T-helper 17 cell (primary cell): Measurements from ENCODE around the gene TMEM59L. TPM values are rescaled to one million over a fixed set of nuclear protein-coding genes. Genes with fewer than 3 reads are reported as not detected.
A peak's percentile ranks its signal among the peaks of the same experiment; 100 is the strongest.
"Not testable (repeated sequence)": the region's sequence is repeated elsewhere in the genome, so short reads cannot be mapped to it uniquely, and the experiment has no call there.

Source experiments
- ATAC-seq: fragments of 150-1000 bp; cut with Tn5 transposase; 2 replicates; pipeline ENCODE4 v1.10.0; 2021; ENCODE audit warnings: mild to moderate bottlenecking, moderate library complexity
- DNase-seq, 3 donors: peaks; one replicate each; pipeline versions ENCODE4 v3.0.0 to v3.0.0-alpha.2; 2020 to 2021
- H3K9me3 ChIP-seq: one replicate; pipeline ENCODE4 v1.7.0; 2013; ENCODE audit warnings: low read length, mild to moderate bottlenecking; ENCODE audit not compliant: control insufficient read depth, poor library complexity, severe bottlenecking
- H3K27ac Mint-ChIP-seq: one replicate; pipeline ENCODE4 v1.8.0; 2022; ENCODE audit warnings: mild to moderate bottlenecking, moderate library complexity, mixed read lengths
- H3K27me3 Mint-ChIP-seq: one replicate; pipeline ENCODE4 v1.8.0; 2022; ENCODE audit warnings: mixed read lengths
- H3K36me3 Mint-ChIP-seq: one replicate; pipeline ENCODE4 v1.8.0; 2022; ENCODE audit warnings: low read depth, mixed read lengths
- H3K4me1 Mint-ChIP-seq: one replicate; pipeline ENCODE4 v1.8.0; 2022; ENCODE audit warnings: mild to moderate bottlenecking, mixed read lengths
- H3K4me3 Mint-ChIP-seq: one replicate; pipeline ENCODE4 v1.8.0; 2022; ENCODE audit warnings: mild to moderate bottlenecking, moderate library complexity, mixed read lengths
- total RNA-seq, 4 donors: library from RNA in 2 of 4; stranded (reverse) in 2 of 4; gene quantifications; one replicate each; pipeline ENCODE4 v1.2.3 and lab custom pipeline; 2022 to 2026

Gene TMEM59L
- total RNA-seq, 2 donors from 2014 or later, result 0.29 TPM; not detected in 1

GRCh38 chr19:18589380-18590272 lies 23.0 kb upstream of the TMEM59L start:
- peaks cover 29% of the 10 kb centered on the region for H3K4me1 Mint-ChIP-seq
- ATAC-seq (peak; percentile 68), DNase-seq (peak; percentile 61 to 72 (median 67))
- peak overlapping the region; percentile 89 for H3K4me3 Mint-ChIP-seq
- H3K36me3 Mint-ChIP-seq, result no peaks in the 10 kb centered on the region
- H3K27ac Mint-ChIP-seq, result peak overlapping the region; percentile 76
- H3K9me3 ChIP-seq, result no peaks in the 10 kb centered on the region
- no peaks in the 10 kb centered on the region for H3K27me3 Mint-ChIP-seq

- ATAC-seq (no peak), DNase-seq (no peak)
- Mint-ChIP-seq H3K4me3 (peak overlapping the region; percentile 89), H3K4me1 (peaks cover 28% of the 10 kb centered on the region), H3K27me3 (no peaks in the 10 kb centered on the region), H3K36me3 (no peaks in the 10 kb centered on the region), H3K27ac (peak overlapping the region; percentile 84)
- no peaks in the 10 kb centered on the region for H3K9me3 ChIP-seq
These were observed 22.1 kb upstream of the TMEM59L start for GRCh38 chr19:18590273-18591272.

DNA sequence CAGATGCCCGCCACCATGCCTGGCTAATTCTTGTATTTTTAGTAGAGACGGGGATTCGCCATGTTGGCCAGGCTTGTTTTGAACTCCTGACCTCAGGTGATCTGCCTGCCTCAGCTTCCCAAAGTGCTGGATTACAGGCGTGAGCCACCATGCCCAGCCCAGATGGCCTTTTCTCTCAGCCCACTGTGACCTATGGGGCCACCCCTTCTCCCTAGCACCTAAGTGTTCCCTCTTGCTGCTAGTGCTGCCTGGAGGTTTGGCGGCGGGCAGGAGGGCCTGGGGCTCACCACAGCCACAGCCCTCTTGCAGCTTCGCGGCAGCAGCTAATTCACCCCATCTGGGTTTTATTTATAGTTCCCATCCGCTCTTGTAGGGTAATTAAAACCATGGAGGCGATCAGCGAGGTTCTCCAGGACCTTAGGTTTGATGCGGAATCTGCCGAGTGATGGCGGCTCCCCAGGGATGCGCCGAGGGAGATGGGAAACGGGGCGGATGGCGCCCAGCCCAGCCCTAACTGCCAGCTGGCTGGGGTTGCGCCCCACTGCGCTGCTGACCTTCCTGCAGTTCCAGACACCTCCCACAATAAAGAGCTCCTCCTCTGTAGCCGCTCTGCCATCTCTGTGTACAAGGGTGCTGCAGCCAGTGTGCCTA lies 20.8 kb upstream of the TMEM59L start:
- Mint-ChIP-seq H3K4me3 (no peak overlapping the region), H3K27ac (peak overlapping the region; percentile 84), H3K27me3 (no peaks in the 10 kb centered on the region), H3K4me1 (peaks cover 23% of the 10 kb centered on the region), H3K36me3 (no peaks in the 10 kb centered on the region)
- DNase-seq (no peak), ATAC-seq (no peak)
- H3K9me3 ChIP-seq, result no peaks in the 10 kb centered on the region

GRCh38 chr19:18592732-18593131 lies 19.9 kb upstream of the TMEM59L start:
- not testable (repeated sequence) for DNase-seq, H3K9me3 ChIP-seq, H3K27me3 Mint-ChIP-seq, ATAC-seq, H3K36me3 Mint-ChIP-seq, H3K27ac Mint-ChIP-seq
- Mint-ChIP-seq H3K4me1 (peaks cover 23% of the 10 kb centered on the region), H3K4me3 (peak overlapping the region; percentile 36)

- no peaks in the 10 kb centered on the region for H3K27me3 Mint-ChIP-seq
- ATAC-seq (no peak), DNase-seq (no peak)
- H3K9me3 ChIP-seq, result no peaks in the 10 kb centered on the region
- H3K4me3 Mint-ChIP-seq, result peak overlapping the region; percentile 71
- H3K36me3 Mint-ChIP-seq, result no peaks in the 10 kb centered on the region
- peaks cover 16% of the 10 kb centered on the region for H3K4me1 Mint-ChIP-seq
- H3K27ac Mint-ChIP-seq, result no peak overlapping the region
These were observed 19.1 kb upstream of the TMEM59L start for GRCh38 chr19:18593367-18594095.

DNA sequence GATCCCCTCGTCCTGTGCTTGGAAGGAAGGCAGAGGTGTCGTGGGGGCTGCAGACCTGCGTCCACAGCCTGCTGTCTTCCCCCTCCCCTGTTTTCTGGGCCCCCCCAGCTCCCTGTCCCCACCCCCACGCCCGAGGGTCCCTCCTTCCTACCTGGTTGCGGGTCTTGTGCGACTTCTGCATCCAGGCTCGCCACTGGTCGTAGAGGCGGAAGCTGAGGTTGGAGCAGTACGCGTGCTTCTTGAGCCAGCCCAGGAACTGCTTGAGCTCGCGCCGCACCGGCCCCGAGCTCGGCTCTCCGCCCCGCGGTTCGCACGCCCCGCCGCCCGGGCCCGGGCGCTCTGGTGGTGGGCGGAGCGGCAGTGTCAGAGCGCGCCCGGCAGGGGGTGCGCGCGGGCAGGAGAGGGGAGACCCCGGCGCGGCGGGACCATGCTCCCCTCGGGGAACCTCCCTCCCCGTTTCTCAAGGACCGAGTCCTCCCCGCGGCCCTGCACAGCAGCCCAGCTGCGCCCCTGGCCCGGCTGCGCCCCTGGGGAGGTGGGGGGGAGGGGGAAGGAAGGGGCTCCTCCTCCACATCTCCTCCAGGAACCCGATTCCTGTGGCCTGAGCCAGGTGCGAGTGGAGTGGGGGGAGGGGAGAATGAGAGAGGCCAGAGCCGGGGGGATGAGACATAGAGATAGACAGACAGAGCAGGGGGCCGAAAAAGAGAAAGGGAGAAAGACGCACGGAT lies 18.4 kb upstream of the TMEM59L start:
- DNase-seq, result peak; percentile 68 to 73 (median 71)
- H3K9me3 ChIP-seq, result no peaks in the 10 kb centered on the region
- Mint-ChIP-seq H3K4me3 (peak overlapping the region; percentile 86), H3K27ac (peak overlapping the region; percentile 41), H3K27me3 (peaks cover 6% of the 10 kb centered on the region), H3K36me3 (no peaks in the 10 kb centered on the region), H3K4me1 (peaks cover 16% of the 10 kb centered on the region)
- peak; percentile 77 for ATAC-seq

DNA sequence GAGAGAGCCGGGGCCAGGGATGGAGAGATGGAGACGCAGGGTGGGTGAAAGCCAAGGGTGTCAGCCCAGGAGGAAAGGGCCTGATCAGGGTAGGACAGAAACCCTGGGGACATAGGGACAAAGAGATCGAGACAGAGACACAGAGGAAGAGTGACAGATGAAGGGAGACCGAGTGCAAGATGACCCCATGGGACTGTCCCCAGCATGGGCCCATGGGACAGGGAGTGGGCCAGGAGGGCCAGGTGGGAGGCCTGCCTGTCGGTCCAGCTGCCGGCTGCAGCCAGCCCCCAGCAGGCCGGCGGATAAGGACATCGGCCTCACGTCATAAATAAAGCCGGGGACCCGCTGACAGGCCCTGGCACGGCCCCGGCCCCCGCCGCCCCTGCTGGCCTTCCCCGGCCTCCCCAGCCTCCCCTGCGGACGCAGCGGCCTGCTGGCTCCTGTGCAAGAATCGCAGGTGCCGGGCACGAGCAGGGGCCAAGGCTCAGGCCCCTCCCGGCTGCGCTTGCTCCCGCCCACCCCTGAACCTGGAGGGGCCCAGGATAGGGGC lies 17.8 kb upstream of the TMEM59L start:
- H3K9me3 ChIP-seq, result no peaks in the 10 kb centered on the region
- H3K36me3 Mint-ChIP-seq, result no peaks in the 10 kb centered on the region

DNA sequence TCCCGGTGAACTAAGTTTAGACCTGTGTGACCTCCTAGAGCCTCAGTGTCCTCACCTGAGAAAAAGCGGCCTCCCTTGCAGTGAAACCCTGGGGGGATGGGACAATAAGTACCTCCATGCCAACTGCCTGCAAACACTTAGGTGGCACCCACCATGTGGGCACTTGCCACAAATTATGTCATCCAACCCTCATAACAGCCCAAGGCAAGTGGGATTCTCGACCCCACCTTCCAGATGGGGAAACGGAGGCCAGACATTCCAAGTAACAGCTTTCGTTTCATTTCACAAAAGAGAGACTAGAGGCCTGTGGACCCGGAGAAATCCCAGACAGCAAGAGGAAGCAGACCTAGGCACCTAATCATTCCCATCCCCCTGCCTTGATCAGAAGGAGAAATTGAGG lies 17.2 kb upstream of the TMEM59L start:
- H3K27me3 Mint-ChIP-seq, result peaks cover 18% of the 10 kb centered on the region
- H3K9me3 ChIP-seq, result no peaks in the 10 kb centered on the region
- ATAC-seq (no peak), DNase-seq (no peak)
- H3K4me1 Mint-ChIP-seq, result peaks cover 9% of the 10 kb centered on the region
- no peak overlapping the region for H3K27ac Mint-ChIP-seq
- no peaks in the 10 kb centered on the region for H3K36me3 Mint-ChIP-seq
- peak overlapping the region; percentile 63 for H3K4me3 Mint-ChIP-seq

More for the DNA sequence above, 17.8 kb upstream of the TMEM59L start:
- DNase-seq (no peak), ATAC-seq (no peak)
- Mint-ChIP-seq H3K27ac (peak overlapping the region; percentile 41), H3K4me1 (peaks cover 12% of the 10 kb centered on the region), H3K27me3 (peaks cover 12% of the 10 kb centered on the region), H3K4me3 (peak overlapping the region; percentile 86)

GRCh38 chr19:18596752-18597157 lies 15.9 kb upstream of the TMEM59L start:
- H3K27ac Mint-ChIP-seq, result no peak overlapping the region
- peaks cover 6% of the 10 kb centered on the region for H3K4me1 Mint-ChIP-seq
- H3K9me3 ChIP-seq, result no peaks in the 10 kb centered on the region
- no peaks in the 10 kb centered on the region for H3K36me3 Mint-ChIP-seq
- DNase-seq, result no peak
- no peak overlapping the region for H3K4me3 Mint-ChIP-seq
- H3K27me3 Mint-ChIP-seq, result peaks cover 29% of the 10 kb centered on the region
- no peak for ATAC-seq

DNA sequence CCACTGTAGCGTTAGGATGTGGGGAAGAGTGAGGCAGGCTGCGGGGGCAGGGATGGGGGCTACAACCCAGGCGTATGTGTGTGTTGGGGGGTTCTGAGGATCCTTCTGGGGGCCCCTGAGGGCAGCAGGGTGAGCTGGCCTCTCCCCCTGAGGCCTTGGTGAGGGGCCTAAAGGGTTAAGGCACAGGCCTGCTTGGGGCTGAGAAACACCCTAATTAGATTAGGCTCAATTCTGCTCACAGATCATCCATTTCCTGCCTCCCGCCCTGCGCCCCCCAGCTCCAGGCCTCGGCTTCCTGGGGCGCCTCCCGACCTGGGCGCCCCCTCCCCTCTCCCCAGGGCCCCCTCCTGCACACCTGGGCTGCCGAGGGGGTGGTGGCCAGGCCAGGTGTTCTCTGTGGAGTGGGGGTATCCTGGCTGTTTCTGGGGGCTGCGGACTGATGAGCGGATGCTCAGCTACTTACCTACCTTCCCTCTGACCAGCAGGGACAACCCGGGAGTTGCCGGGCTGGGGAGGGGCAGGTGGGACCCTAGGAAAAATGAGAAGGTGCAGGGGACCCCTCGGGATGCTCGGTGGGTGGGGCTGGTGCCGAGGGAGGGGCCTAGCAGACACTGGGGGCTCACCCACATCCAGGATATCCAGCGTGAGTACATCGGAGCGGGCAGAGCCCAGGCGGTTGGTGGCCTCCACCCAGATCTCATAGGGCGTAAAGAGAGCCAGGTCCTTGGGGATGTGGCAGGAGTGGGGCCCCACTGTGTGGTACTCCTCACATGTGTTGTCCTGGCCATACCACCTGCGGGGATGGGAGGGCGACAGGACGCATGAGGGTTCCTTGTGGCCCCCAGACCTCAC lies 14.6 kb upstream of the TMEM59L start:
- DNase-seq, result no peak
- H3K27me3 Mint-ChIP-seq, result peaks cover 40% of the 10 kb centered on the region
- no peak overlapping the region for H3K27ac Mint-ChIP-seq
- H3K36me3 Mint-ChIP-seq, result peaks cover 2% of the 10 kb centered on the region
- H3K9me3 ChIP-seq, result no peaks in the 10 kb centered on the region
- peaks cover 8% of the 10 kb centered on the region for H3K4me1 Mint-ChIP-seq
- no peak for ATAC-seq
- H3K4me3 Mint-ChIP-seq, result no peak overlapping the region

DNA sequence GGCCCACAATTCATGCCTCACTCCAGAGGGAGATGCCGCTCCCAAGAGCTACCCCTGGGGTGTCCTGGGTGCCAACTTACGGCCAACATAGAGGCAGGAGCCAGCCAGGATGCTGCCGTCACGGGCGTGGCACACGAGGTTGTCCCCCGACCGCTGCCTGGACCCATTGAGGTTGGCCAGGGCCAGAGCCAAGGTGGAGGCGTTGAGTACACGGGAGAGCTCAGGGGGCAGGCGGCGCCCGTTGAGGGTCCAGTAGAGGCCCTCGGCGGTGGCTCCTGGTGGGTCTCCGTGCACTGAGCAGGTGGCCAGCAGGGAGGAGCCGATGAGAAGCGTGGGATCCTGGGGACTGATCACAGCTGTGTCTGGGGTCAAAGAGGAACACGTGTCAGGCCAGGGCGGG lies 13.2 kb upstream of the TMEM59L start:
- Mint-ChIP-seq H3K27ac (no peak overlapping the region), H3K27me3 (peaks cover 46% of the 10 kb centered on the region), H3K4me3 (no peak overlapping the region), H3K36me3 (peaks cover 3% of the 10 kb centered on the region), H3K4me1 (peaks cover 11% of the 10 kb centered on the region)
- DNase-seq (no peak), ATAC-seq (no peak)
- no peaks in the 10 kb centered on the region for H3K9me3 ChIP-seq
